H54 (cell line): ENCODE data around the gene MAPT.

Experiments used
- DNase-seq: peaks from one replicate; pipeline ENCODE4 v3.0.0; 2011; ENCODE audit warnings: low spot score, mixed read lengths; ENCODE audit not compliant: insufficient read length
- FAIRE-seq: peaks from 3 replicates; lab custom pipeline; 2011; peaks lifted over from hg19 to GRCh38; lab: Jason Lieb, UNC
- POLR2A ChIP-seq: IDR thresholded peaks from 2 replicates; pipeline ENCODE4 v1.6.1; 2011; ENCODE audit warnings: low read depth, mild to moderate bottlenecking, low read length

The MAPT gene

DNA sequence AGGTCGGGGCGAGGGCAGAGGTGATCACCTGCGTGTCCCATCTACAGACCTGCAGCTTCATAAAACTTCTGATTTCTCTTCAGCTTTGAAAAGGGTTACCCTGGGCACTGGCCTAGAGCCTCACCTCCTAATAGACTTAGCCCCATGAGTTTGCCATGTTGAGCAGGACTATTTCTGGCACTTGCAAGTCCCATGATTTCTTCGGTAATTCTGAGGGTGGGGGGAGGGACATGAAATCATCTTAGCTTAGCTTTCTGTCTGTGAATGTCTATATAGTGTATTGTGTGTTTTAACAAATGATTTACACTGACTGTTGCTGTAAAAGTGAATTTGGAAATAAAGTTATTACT lies 133.6 kb downstream of the MAPT start:
- DNase-seq (no peak), FAIRE-seq (no peak)
- TF ChIP-seq POLR2A: no peak

DNA sequence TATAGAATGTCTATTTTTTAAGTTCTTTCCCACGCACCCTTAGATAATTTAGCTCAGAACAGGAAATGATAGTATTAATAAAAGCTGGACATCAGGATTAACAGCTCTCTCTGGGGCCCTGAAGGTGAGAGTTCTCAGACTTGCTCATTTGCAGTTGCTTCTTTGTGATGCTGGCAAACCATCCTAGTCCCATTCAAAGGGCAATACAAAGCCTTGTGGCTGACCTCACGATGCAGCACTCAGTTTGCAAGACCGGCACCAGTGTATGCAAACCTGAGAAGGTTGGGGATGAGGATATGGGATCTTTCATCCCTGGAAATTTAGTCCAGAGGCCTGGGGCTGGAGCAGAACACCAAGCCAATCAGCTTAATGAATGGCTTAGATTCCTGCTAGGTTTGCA lies 134.0 kb downstream of the MAPT start:
- DNase-seq (no peak), FAIRE-seq (no peak)
- TF ChIP-seq POLR2A: no peak

DNA sequence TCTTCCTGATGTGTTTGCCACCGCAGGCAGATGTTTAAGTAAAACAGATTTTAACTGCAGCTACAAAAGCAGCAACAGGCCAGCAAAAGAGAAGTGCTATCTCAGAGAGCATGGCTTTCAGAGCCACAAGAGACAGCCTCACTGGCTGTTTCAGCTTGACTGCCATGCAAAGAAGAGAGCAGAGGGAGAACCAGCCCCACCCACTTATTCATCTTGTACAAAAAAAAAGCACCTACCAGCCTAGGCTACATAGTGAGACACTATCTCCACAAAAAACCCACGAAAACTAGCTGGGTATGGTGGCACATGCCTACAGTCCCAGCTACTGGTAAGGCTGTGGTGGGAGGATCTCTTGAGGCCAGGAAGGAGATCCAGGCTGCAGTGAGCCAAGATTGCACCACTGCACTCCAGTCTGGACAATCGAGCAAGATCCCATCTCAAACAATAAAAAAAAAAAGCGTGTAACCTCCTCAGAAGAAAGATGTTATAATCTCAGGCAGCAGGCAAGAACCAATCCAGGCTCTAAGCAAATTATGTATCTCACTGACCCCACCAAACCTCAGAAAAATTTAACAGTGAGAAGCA lies 134.7 kb downstream of the MAPT start:
- no peak for TF ChIP-seq POLR2A
- FAIRE-seq (no peak), DNase-seq (no peak)

DNA sequence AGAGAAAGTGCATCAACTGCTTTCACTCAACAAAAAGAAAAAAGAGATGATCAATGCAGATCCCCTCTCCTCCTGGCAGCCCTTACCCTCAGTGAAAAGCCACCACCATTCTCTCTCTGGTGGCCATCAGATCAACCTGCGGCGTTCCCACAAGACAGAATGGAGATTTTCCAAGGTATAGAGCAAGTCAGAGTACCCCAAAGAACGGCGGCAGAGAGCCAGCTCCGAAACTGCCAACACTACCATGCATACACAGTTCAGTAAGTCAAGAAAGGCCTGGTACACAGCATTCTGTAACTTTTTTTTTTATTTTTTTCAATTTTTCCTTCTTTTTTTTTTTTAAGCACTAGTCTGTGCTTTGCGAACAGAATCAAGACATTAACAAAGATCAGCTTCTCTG lies 135.3 kb downstream of the MAPT start:
- no peak for TF ChIP-seq POLR2A
- FAIRE-seq (no peak), DNase-seq (no peak)

DNA sequence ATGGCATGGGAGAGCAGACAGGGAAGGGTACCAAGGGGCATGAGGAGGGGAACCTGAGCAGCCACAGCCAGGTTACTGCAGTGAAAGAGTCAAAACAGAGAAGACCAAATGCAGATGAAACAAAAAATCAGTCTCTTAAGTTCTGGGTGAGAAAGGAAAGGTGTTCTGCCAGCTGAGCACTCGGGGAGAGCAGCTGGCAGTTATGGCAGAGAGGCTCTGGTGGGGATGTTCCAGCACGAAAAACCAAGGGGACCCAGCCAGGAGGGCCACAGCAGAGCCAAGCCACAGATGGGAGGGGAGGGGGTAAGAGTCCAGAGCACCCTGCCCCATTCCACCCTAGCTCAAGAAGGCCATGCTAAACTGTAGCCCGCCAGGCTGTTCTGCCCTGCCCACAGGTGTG lies 136.4 kb downstream of the MAPT start:
- DNase-seq (no peak), FAIRE-seq (no peak)
- no peak for TF ChIP-seq POLR2A

- FAIRE-seq (no peak), DNase-seq (no peak)
- no peak for TF ChIP-seq POLR2A
These were observed 137.1 kb downstream of the MAPT start for GRCh38 chr17:46031440-46031839.

DNA sequence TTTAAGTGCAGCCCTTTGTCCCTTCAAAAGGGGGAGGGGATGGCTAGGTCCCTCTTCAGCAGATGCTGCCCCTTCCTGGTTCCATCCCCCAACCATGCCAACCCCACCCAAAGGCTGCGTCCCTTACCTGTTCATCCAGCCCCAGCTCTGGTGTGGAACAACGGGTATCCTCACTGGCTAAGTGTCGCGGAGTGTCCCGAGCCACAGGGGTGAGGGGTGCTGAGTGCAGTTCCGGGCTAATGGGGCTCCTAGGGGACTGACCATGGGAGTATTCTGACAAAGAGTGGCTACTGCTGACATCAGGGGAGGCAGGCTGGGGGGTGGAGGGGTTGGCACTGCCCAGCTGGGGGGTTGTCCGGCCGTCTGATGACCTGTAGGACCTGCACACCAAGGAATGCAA lies 137.6 kb downstream of the MAPT start:
- no peak for FAIRE-seq
- TF ChIP-seq POLR2A: no peak
- DNase-seq: no peak

DNA sequence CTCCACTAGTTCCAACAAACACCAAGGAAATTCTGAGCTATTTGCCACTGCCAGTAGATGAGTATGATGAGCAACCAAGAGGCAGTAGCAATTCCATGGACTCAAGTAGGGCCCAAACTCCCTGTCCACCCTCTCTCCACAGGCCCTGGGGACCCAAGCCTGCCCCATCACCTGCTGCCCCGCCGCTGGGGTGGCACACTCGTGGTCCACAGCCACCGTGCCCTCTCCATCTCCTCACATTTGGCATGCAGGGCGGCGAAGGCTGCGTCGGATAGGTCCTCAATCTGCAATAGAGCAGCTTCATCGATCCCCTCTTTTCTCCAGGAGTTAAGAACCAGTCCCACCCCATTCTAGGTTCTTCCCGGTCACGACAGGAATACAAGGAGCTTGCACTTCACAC lies 138.6 kb downstream of the MAPT start:
- DNase-seq (no peak), FAIRE-seq (no peak)
- TF ChIP-seq POLR2A: no peak

GRCh38 chr17:46033392-46033791 lies 139.0 kb downstream of the MAPT start:
- no peak for TF ChIP-seq POLR2A
- no peak for FAIRE-seq

GRCh38 chr17:46035112-46035818 lies 140.9 kb downstream of the MAPT start:
- no peak for DNase-seq
- no peak for FAIRE-seq
- TF ChIP-seq POLR2A: no peak

More at GRCh38 chr17:46033392-46033791, 139.0 kb downstream of the MAPT start:
- no peak for DNase-seq

DNA sequence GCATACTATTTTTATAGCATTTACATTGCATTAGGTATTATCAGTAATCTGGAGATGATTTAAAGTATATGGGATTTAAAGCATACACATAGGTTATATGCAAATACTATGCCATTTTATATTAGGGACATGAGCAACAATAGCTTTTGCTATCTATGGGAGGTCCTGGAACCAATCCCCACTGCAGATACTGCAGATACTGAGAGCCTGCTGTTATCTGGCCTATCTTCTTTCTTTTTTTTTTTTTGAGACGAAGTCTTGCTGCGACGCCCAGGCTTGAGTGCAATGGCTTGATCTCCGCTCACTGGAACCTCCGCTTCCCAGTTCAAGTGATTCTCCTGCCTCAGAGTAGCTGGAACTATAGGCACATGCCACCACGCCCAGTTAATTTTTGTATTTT lies 142.1 kb downstream of the MAPT start:
- no peak for DNase-seq
- FAIRE-seq: no peak
- TF ChIP-seq POLR2A: no peak

DNA sequence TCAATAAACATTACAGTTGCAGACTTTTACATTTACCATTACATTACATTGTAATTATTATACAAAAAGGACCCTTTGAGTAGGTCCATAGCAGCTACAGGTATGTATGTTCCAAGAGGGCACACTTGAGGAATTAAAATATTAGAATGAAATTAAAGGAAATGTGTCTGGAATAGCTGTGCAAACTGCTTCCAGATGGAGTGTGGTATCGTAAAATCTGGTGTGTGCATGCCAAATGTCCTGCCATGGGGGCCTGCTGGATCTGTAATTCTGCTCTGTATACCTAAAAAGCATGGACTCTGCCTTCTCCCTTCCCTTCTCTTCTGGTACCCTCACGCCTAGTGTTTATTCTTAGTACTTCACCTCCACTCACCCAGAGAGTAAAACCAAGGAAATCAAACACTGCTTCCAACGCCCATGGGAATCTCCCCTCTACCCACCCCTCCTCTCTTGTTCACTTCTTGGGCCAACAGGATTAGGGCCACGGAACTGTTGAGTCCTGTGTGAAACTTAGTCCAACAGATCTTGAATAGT lies 143.4 kb downstream of the MAPT start:
- FAIRE-seq: no peak
- TF ChIP-seq POLR2A: no peak

DNA sequence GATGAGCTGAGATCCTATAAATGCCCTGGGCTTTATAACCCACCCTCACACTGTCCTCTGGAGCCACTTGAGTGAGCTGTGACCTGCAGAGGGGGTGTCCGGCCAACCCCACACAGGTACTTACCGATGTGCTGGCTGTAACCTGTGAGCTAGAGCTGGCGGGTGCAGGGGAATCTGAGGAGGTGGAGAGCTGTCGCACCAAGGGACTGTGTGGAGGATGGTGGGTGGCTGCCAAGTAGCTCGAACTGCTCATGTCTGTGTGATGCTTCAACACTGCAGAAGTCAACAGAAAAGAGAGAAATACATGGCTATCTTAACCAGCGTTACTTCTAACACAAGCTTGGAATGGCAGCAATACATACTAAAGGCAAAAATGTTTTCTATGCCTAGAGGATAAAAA lies 144.1 kb downstream of the MAPT start:
- TF ChIP-seq POLR2A: no peak
- DNase-seq (no peak), FAIRE-seq (no peak)

More for the DNA sequence above, 143.4 kb downstream of the MAPT start:
- DNase-seq: no peak

DNA sequence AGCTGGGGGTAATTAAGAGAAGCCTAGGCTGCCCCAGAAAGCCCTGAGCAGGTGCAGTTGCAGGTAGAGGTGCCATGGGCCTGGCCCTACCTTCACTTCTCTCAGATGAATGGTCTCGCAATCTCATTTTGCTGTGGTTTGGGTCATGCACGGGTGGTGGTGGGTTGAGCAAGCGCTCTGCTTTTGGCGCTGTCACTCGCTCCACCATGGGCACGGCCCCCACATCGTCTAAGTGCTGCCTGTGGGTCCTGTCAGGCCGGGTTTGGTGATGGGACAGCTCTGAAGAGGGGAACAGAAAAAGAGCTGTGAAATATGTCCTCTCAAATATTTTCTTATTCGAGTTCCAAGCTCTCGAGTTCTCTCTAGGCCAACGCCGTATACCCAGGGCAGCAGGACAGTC lies 144.6 kb downstream of the MAPT start:
- DNase-seq (no peak), FAIRE-seq (no peak)
- no peak for TF ChIP-seq POLR2A

GRCh38 chr17:46039592-46040186 lies 145.3 kb downstream of the MAPT start:
- FAIRE-seq: no peak
- DNase-seq: no peak
- no peak for TF ChIP-seq POLR2A

DNA sequence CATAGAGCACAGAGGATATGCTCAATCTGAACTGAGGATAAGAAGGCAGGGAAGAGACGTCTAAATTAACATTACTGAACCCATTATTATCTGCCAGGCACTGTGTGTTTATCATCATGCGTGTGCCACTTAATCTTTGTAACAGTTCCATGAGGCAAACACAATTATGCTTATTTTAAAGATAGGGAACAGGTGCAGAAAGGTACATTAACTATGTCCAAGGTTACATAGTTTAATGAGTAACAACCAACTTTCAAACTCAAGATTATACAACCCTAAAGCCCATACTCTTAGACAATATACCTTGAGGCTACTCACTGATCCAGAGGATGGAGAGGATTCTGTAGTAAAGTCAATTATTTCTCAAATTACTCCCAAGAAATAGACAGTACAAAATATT lies 147.9 kb downstream of the MAPT start:
- FAIRE-seq (no peak), DNase-seq (no peak)
- TF ChIP-seq POLR2A: no peak
